Naive thymus-derived CD8-positive, alpha-beta T cell (primary cell): ENCODE data around the gene ESR2. TPM values are rescaled to one million over a fixed set of nuclear protein-coding genes. Genes with fewer than 3 reads are reported as not detected.

Source experiments
- ATAC-seq, 2 donors: fragments of 150-1000 bp; cut with Tn5 transposase in 1 of 2; sonication (Bioruptor Pico), chemical (Tn5 transposase) in 1 of 2; 1 replicate in 1 of 2; 2 replicates in 1 of 2; pipeline ENCODE4 v1.10.0; 2021; ENCODE audit warnings: mild to moderate bottlenecking in 2 of 2, moderate library complexity in 2 of 2
- POLR2A ChIA-PET: fragments of 350-600 bp; sonication (Branson Sonifier 250); formaldehyde crosslinking; loops from one replicate; lab custom pipeline; 2021; ENCODE audit warnings: antibody characterized with exemption; lab: Charles Lee
- DNase-seq, 10 donors: peaks; one replicate each; pipeline versions ENCODE4 v3.0.0 to v3.0.0-alpha.2; 2020 to 2022
- H3K27ac Mint-ChIP-seq, 10 donors: one replicate each; pipeline ENCODE4 v1.8.0; 2020 to 2022; ENCODE audit warnings: mild to moderate bottlenecking in 10 of 10, mixed read lengths in 10 of 10, moderate library complexity in 4 of 10, inconsistent platforms in 1 of 10
- H3K27me3 Mint-ChIP-seq, 5 donors: one replicate each; pipeline ENCODE4 v1.8.0; 2021 to 2022; ENCODE audit warnings: mixed read lengths in 5 of 5
- H3K36me3 Mint-ChIP-seq, 3 donors: one replicate each; pipeline ENCODE4 v1.8.0; 2020 to 2022; ENCODE audit warnings: mixed read lengths in 3 of 3, mild to moderate bottlenecking in 2 of 3, inconsistent platforms in 1 of 3
- H3K4me1 Mint-ChIP-seq, 4 donors: one replicate each; pipeline ENCODE4 v1.8.0; 2021 to 2022; ENCODE audit warnings: mixed read lengths in 4 of 4
- H3K4me3 Mint-ChIP-seq, 10 donors: one replicate each; pipeline ENCODE4 v1.8.0; 2020 to 2022; ENCODE audit warnings: mild to moderate bottlenecking in 10 of 10, mixed read lengths in 10 of 10, moderate library complexity in 6 of 10, inconsistent platforms in 1 of 10
- H3K9me3 Mint-ChIP-seq, 9 donors: one replicate each; pipeline ENCODE4 v1.8.0; 2020 to 2022; ENCODE audit warnings: mixed read lengths in 9 of 9, mild to moderate bottlenecking in 3 of 9, inconsistent platforms in 1 of 9, moderate library complexity in 1 of 9
- polyA plus RNA-seq, 3 donors: library from polyadenylated mRNA; unstranded; fragments of 300-500 nt; fragmentation: Illumina TruSeq; gene quantifications; one replicate each; pipeline ENCODE4 v1.2.3, GENCODE V29; 2021
- total RNA-seq, 8 experiments: library from RNA in 2 of 8; stranded (reverse) in 2 of 8; gene quantifications; one replicate each; pipeline ENCODE4 v1.2.3 and lab custom pipeline; 2021 to 2026

Gene ESR2
- total and polyA plus RNA-seq, 5 experiments from 2014 or later = 0.16 to 0.41 (median 0.29) TPM; not detected in 2

GRCh38 chr14:64082837-64083236 lies 211.3 kb downstream of the ESR2 start:
- peaks cover 9 to 84% (median 48%) of the 10 kb centered on the region in 3 donors for H3K36me3 Mint-ChIP-seq
- no peaks in the 10 kb centered on the region for H3K27me3 Mint-ChIP-seq
- no peak for DNase-seq
- no peak for ATAC-seq
- H3K4me1 Mint-ChIP-seq = no peaks in the 10 kb centered on the region
- POLR2A ChIA-PET = no interaction called here
- H3K27ac Mint-ChIP-seq = peak overlapping the region in 1 of 10 donors; percentile 34
- H3K4me3 Mint-ChIP-seq = no peak overlapping the region
- no peaks in the 10 kb centered on the region for H3K9me3 Mint-ChIP-seq

- H3K4me1 Mint-ChIP-seq = no peaks in the 10 kb centered on the region
- no peak for ATAC-seq
- H3K36me3 Mint-ChIP-seq = peaks cover 9 to 83% (median 40%) of the 10 kb centered on the region in 3 donors
- H3K27me3 Mint-ChIP-seq = no peaks in the 10 kb centered on the region
- no peak overlapping the region for H3K4me3 Mint-ChIP-seq
- no peaks in the 10 kb centered on the region for H3K9me3 Mint-ChIP-seq
- peak overlapping the region in 2 of 10 donors; percentile 20 to 24 for H3K27ac Mint-ChIP-seq
- DNase-seq = no peak
- POLR2A ChIA-PET = no interaction called here
Observed at GRCh38 chr14:64081174-64081746, 212.9 kb downstream of the ESR2 start.

GRCh38 chr14:64080452-64080851 lies 213.7 kb downstream of the ESR2 start:
- Mint-ChIP-seq H3K27me3 (no peaks in the 10 kb centered on the region), H3K27ac (peak overlapping the region in 3 of 10 donors; percentile 1 to 24 (median 19)), H3K36me3 (peaks cover 9 to 83% (median 36%) of the 10 kb centered on the region in 3 donors), H3K9me3 (no peaks in the 10 kb centered on the region), H3K4me3 (no peak overlapping the region), H3K4me1 (no peaks in the 10 kb centered on the region)
- DNase-seq (no peak), ATAC-seq (no peak)
- POLR2A ChIA-PET = interaction anchor here (0.6 kb wide), 1 partner anchor 248 kb away, joined by 3 read pairs; no protein-coding TSS in a partner anchor

GRCh38 chr14:64075613-64076005 lies 218.6 kb downstream of the ESR2 start:
- peaks cover 0 to 3% (median 0%) of the 10 kb centered on the region in 4 donors for H3K4me1 Mint-ChIP-seq
- ATAC-seq (no peak), DNase-seq (no peak)
- H3K36me3 Mint-ChIP-seq = peaks cover 18 to 91% (median 31%) of the 10 kb centered on the region in 3 donors
- H3K27me3 Mint-ChIP-seq = no peaks in the 10 kb centered on the region
- H3K27ac Mint-ChIP-seq = no peak overlapping the region
- no peaks in the 10 kb centered on the region for H3K9me3 Mint-ChIP-seq
- H3K4me3 Mint-ChIP-seq = no peak overlapping the region
- POLR2A ChIA-PET = no interaction called here

GRCh38 chr14:64074961-64075612 lies 219.1 kb downstream of the ESR2 start:
- DNase-seq = no peak
- no peak for ATAC-seq
- POLR2A ChIA-PET = no interaction called here
- H3K4me3 Mint-ChIP-seq = no peak overlapping the region
- no peak overlapping the region for H3K27ac Mint-ChIP-seq
- peaks cover 13 to 89% (median 28%) of the 10 kb centered on the region in 3 donors for H3K36me3 Mint-ChIP-seq
- H3K9me3 Mint-ChIP-seq = no peaks in the 10 kb centered on the region
- no peaks in the 10 kb centered on the region for H3K27me3 Mint-ChIP-seq
- peaks cover 0 to 3% (median 0%) of the 10 kb centered on the region in 4 donors for H3K4me1 Mint-ChIP-seq

- POLR2A ChIA-PET = no interaction called here
- Mint-ChIP-seq H3K36me3 (peaks cover 13 to 84% (median 46%) of the 10 kb centered on the region in 3 donors), H3K27ac (no peak overlapping the region)
Observed at GRCh38 chr14:64069634-64070359, 224.4 kb downstream of the ESR2 start.

GRCh38 chr14:64064447-64064846 lies 229.7 kb downstream of the ESR2 start:
- Mint-ChIP-seq H3K9me3 (no peaks in the 10 kb centered on the region), H3K27me3 (no peaks in the 10 kb centered on the region), H3K4me3 (no peak overlapping the region), H3K36me3 (peaks cover 0 to 74% (median 34%) of the 10 kb centered on the region in 3 donors), H3K27ac (no peak overlapping the region), H3K4me1 (peaks cover 0 to 1% (median under 1%) of the 10 kb centered on the region in 4 donors)
- no peak for ATAC-seq
- POLR2A ChIA-PET = interaction anchor here (0.7 kb wide), 2 partner anchors 14 to 172 kb away, joined by 4 read pairs; no protein-coding TSS in a partner anchor
- DNase-seq = no peak

More at GRCh38 chr14:64069634-64070359, 224.4 kb downstream of the ESR2 start:
- H3K27me3 Mint-ChIP-seq = no peaks in the 10 kb centered on the region
- H3K9me3 Mint-ChIP-seq = no peaks in the 10 kb centered on the region
- no peak for ATAC-seq
- DNase-seq = no peak
- H3K4me3 Mint-ChIP-seq = no peak overlapping the region
- H3K4me1 Mint-ChIP-seq = peaks cover 0 to 3% (median 0%) of the 10 kb centered on the region in 4 donors

- H3K4me1 Mint-ChIP-seq = peaks cover 0 to 2% (median under 1%) of the 10 kb centered on the region in 4 donors
- POLR2A ChIA-PET = no interaction called here
- peaks cover 0 to 80% (median 41%) of the 10 kb centered on the region in 3 donors for H3K36me3 Mint-ChIP-seq
- no peak overlapping the region for H3K27ac Mint-ChIP-seq
- H3K9me3 Mint-ChIP-seq = no peaks in the 10 kb centered on the region
- H3K27me3 Mint-ChIP-seq = no peaks in the 10 kb centered on the region
- DNase-seq (no peak), ATAC-seq (no peak)
- H3K4me3 Mint-ChIP-seq = no peak overlapping the region
Observed at GRCh38 chr14:64062381-64063115, 231.6 kb downstream of the ESR2 start.

GRCh38 chr14:64061706-64062105 lies 232.5 kb downstream of the ESR2 start:
- H3K4me1 Mint-ChIP-seq = peaks cover 0 to 2% (median under 1%) of the 10 kb centered on the region in 4 donors
- peaks cover 0 to 82% (median 40%) of the 10 kb centered on the region in 3 donors for H3K36me3 Mint-ChIP-seq
- no peak overlapping the region for H3K27ac Mint-ChIP-seq
- H3K27me3 Mint-ChIP-seq = no peaks in the 10 kb centered on the region
- POLR2A ChIA-PET = no interaction called here
- no peak overlapping the region for H3K4me3 Mint-ChIP-seq
- no peak for ATAC-seq
- no peaks in the 10 kb centered on the region for H3K9me3 Mint-ChIP-seq
- DNase-seq = no peak

- no peak for ATAC-seq
- H3K27me3 Mint-ChIP-seq = no peaks in the 10 kb centered on the region
- H3K4me1 Mint-ChIP-seq = peaks cover 0 to 2% (median under 1%) of the 10 kb centered on the region in 4 donors
- POLR2A ChIA-PET = no interaction called here
- H3K9me3 Mint-ChIP-seq = no peaks in the 10 kb centered on the region
- no peak for DNase-seq
- H3K4me3 Mint-ChIP-seq = no peak overlapping the region
- peak overlapping the region in 1 of 10 donors; percentile 35 for H3K27ac Mint-ChIP-seq
- peaks cover 0 to 79% (median 35%) of the 10 kb centered on the region in 3 donors for H3K36me3 Mint-ChIP-seq
Observed at GRCh38 chr14:64061115-64061514, 233.1 kb downstream of the ESR2 start.

- Mint-ChIP-seq H3K27ac (peak overlapping the region in 1 of 10 donors; percentile 35), H3K27me3 (no peaks in the 10 kb centered on the region), H3K36me3 (peaks cover 0 to 81% (median 38%) of the 10 kb centered on the region in 3 donors), H3K9me3 (no peaks in the 10 kb centered on the region), H3K4me3 (no peak overlapping the region), H3K4me1 (peaks cover 0 to 2% (median under 1%) of the 10 kb centered on the region in 4 donors)
- POLR2A ChIA-PET = no interaction called here
- no peak for ATAC-seq
- DNase-seq = no peak
Observed at GRCh38 chr14:64060648-64061096, 233.5 kb downstream of the ESR2 start.

GRCh38 chr14:64060199-64060545 lies 234.0 kb downstream of the ESR2 start:
- Mint-ChIP-seq H3K4me1 (peaks cover 0 to 2% (median under 1%) of the 10 kb centered on the region in 4 donors), H3K27ac (no peak overlapping the region), H3K9me3 (no peaks in the 10 kb centered on the region), H3K27me3 (no peaks in the 10 kb centered on the region), H3K4me3 (no peak overlapping the region), H3K36me3 (peaks cover 0 to 79% (median 35%) of the 10 kb centered on the region in 3 donors)
- no peak for DNase-seq
- POLR2A ChIA-PET = no interaction called here
- ATAC-seq = no peak
